ENCODE results near the gene SAMM50. TPM values are rescaled to one million over a fixed set of nuclear protein-coding genes. Genes with fewer than 3 reads are reported as not detected.

Gene SAMM50
- 10 to 100 TPM; 17.5 to 39.5 (median 21.0) TPM for total RNA-seq
- long read RNA-seq, partial matches to known transcripts, result 0 of 3 reads
- long read RNA-seq, other reads (novel, unspliced or antisense), result 0 of 3 reads

DNA sequence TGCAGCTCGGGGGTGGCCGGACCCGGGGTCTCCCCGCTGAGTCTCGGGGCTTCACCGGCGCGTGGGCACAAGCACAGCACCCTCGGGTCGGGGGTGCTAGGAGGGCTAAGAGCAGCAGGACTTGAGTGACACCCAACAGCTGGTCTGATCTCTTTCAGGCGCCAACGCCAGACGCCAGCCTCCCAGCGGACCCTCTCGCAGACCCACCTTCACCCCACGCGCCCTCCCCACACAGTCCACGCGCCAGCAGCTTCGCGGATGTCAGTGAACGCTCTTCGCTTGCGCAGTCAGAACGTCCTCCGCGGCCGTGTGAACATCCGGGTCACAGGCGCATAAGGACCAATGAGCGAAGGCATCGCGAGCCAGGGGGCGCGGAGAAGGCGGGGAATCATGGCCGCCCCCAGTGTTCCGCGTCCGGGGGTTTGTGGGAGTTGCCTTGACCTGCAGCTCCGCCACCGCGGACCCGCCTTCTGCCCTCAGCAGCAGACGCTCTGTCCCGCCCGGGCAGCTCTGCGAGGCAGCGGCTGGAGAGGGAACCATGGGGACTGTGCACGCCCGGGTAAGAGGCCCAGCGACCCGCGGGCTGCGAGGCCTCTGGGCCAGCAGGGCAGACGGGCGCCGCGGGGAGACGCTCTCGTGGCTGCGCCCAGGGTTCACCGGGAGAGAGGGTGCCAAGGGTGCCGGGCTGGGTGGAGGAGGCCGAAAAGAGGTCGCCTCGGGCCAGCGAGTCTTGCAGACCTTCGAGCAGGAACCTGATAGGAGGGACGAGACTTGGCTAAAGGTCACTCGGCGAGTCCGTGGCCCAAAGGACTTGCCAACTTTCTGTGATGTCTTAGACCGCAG lies at the start of gene SAMM50:
Gene SAMM50, plus strand, starts transcription at position 403 of the 843 bp plus-strand sequence. Its CDS starts 136 bp downstream, at position 539.
- H3K4me1 ChIP-seq, result peaks cover 0 to 23% (median 12%) of the 10 kb centered on the region in 4 donors
- no peaks in the 10 kb centered on the region for H3K27me3 ChIP-seq
- WGBS (ENCODE audit: insufficient coverage, low coverage, low lambda C conversion rate, missing lambda C conversion rate), result 0% methylated on average over 30 of the region's 74 CpGs
- peak within 1 kb of the TSS; percentile 93 to 100 (median 97) for H3K4me3 ChIP-seq
- TF ChIP-seq, protein P1, sequence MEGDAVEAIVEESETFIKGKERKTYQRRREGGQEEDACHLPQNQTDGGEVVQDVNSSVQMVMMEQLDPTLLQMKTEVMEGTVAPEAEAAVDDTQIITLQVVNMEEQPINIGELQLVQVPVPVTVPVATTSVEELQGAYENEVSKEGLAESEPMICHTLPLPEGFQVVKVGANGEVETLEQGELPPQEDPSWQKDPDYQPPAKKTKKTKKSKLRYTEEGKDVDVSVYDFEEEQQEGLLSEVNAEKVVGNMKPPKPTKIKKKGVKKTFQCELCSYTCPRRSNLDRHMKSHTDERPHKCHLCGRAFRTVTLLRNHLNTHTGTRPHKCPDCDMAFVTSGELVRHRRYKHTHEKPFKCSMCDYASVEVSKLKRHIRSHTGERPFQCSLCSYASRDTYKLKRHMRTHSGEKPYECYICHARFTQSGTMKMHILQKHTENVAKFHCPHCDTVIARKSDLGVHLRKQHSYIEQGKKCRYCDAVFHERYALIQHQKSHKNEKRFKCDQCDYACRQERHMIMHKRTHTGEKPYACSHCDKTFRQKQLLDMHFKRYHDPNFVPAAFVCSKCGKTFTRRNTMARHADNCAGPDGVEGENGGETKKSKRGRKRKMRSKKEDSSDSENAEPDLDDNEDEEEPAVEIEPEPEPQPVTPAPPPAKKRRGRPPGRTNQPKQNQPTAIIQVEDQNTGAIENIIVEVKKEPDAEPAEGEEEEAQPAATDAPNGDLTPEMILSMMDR (IDR thresholded peaks at IDR 0.05), result no peak
- peak; percentile 74 for TF ChIP-seq POLR2A (IDR thresholded peaks at IDR 0.05)
- intact Hi-C loops (cut with DNase I), result no loop called here
- peak; percentile 92 to 96 (median 93) for DNase-seq
- H3K27ac ChIP-seq, result peak within 1 kb of the TSS; percentile 67 to 85 (median 70)
- no peaks in the 10 kb centered on the region for H3K9me3 ChIP-seq
- peak; percentile 94 to 97 (median 95) for ATAC-seq
- no peaks in the 10 kb centered on the region for H3K36me3 ChIP-seq

DNA sequence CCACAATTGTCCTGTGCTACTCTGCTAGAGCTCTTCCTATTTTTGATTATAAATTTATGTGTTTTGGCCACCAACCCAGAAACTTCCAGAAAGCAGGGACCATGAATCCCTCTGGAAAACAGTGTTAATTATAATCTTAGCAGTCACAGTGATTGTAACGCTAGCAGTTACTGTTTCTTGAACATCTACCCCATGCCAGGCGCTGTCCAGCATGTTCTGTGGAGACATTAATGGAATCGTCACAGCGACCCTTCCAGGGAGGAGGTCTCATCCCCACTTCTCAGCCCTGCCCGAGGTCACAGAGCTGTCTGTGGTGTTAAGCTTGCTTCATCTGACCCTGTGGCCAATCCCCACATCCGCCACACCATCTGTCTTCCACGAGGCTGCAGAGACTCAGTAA lies 49.6 kb upstream of the SAMM50 start:
- Histone ChIP-seq H3K4me3 (no peak overlapping the region), H3K27me3 (no peaks in the 10 kb centered on the region), H3K9me3 (no peaks in the 10 kb centered on the region), H3K27ac (no peak overlapping the region), H3K4me1 (no peaks in the 10 kb centered on the region), H3K36me3 (no peaks in the 10 kb centered on the region)
- ATAC-seq (no peak), DNase-seq (no peak)
- intact Hi-C loops (cut with DNase I), result no loop called here
- TF ChIP-seq, protein P1 (IDR thresholded peaks at IDR 0.05), result no peak
- no peak for TF ChIP-seq POLR2A (IDR thresholded peaks at IDR 0.05)
- WGBS (ENCODE audit: insufficient coverage, low coverage, low lambda C conversion rate, missing lambda C conversion rate), result 50% methylated on average over 5 of the region's 7 CpGs

DNA sequence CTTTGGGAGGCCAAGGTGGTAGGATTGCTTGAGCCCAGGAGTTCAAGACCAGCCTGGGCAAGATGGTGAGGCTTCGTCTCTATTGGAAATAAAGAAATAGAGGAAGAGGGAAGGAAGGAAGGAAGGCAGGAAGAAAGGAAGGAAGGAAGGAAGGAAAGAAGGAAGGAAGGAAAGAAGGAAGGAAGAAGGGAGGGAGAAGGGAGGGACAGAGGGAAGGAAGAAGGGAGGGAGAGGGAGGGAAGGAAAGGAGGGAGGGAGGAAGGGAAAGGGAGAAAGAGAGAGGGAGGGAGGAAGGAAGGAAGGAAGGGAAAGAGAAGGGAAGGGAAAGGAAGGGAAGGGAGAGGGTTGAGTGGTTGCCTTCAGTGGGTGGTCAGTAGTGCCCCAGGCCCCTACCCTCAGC lies 45.5 kb upstream of the SAMM50 start:
- Histone ChIP-seq H3K27me3 (no peaks in the 10 kb centered on the region), H3K9me3 (no peaks in the 10 kb centered on the region), H3K27ac (no peak overlapping the region), H3K4me1 (no peaks in the 10 kb centered on the region), H3K4me3 (no peak overlapping the region), H3K36me3 (no peaks in the 10 kb centered on the region)
- intact Hi-C loops (cut with DNase I), result no loop called here
- ATAC-seq (no peak), DNase-seq (no peak)
- WGBS (ENCODE audit: insufficient coverage, low coverage, low lambda C conversion rate, missing lambda C conversion rate), result 75% methylated on average over 1 of the region's 1 CpG
- TF ChIP-seq, protein P1 (IDR thresholded peaks at IDR 0.05), result no peak
- TF ChIP-seq POLR2A (IDR thresholded peaks at IDR 0.05), result no peak

DNA sequence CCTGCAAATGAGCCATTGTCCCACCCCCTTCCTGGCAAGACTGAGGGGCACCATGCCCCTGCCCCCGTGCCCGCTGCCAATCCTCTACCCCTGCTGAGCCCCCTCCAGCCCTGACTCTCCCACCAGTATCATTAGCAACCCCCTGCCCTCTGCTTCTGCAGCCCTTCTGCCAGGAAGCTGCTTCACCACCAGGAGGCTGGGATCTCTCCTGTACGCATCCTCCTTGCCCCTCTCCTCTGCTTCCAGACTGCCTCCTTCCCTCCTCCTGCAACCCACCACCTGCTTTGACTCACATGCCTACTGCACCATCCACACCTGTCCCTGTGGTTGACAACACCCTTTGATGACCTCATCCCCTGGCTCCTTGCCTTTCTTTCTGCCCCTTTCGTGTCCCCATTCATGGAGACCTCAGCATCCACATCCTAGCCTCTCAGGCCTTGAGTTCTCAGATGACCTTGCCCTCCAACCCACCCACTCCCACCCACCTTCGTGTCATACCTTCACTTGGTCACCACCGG lies 45.0 kb upstream of the SAMM50 start:
- ATAC-seq, result no peak
- intact Hi-C loops (cut with DNase I), result no loop called here
- no peak overlapping the region for H3K4me3 ChIP-seq
- no peak overlapping the region for H3K27ac ChIP-seq
- TF ChIP-seq, protein P1 (IDR thresholded peaks at IDR 0.05), result no peak
- no peak for TF ChIP-seq POLR2A (IDR thresholded peaks at IDR 0.05)
- WGBS (ENCODE audit: insufficient coverage, low coverage, low lambda C conversion rate, missing lambda C conversion rate), result 36% methylated on average over 4 of the region's 6 CpGs
- H3K27me3 ChIP-seq, result no peaks in the 10 kb centered on the region
- H3K36me3 ChIP-seq, result no peaks in the 10 kb centered on the region
- no peaks in the 10 kb centered on the region for H3K4me1 ChIP-seq
- no peaks in the 10 kb centered on the region for H3K9me3 ChIP-seq
- DNase-seq, result no peak
